ENCODE results near the gene NPAS3.

Gene NPAS3

GRCh38 chr14:33652566-33653307 lies 714.1 kb downstream of the NPAS3 start:
- H3K4me3 ChIP-seq (ENCODE audit: low read depth, low read length), result no peak overlapping the region
- no peak for TF ChIP-seq CTCF (IDR thresholded peaks at IDR 0.05; ENCODE audit: borderline replicate concordance, insufficient read depth, low read depth, low read length)

- no peak overlapping the region for H3K4me3 ChIP-seq (ENCODE audit: low read depth, low read length)
- TF ChIP-seq CTCF (IDR thresholded peaks at IDR 0.05; ENCODE audit: borderline replicate concordance, insufficient read depth, low read depth, low read length), result no peak
Measured at GRCh38 chr14:33653308-33653695, 714.6 kb downstream of the NPAS3 start.

- TF ChIP-seq CTCF (IDR thresholded peaks at IDR 0.05; ENCODE audit: borderline replicate concordance, insufficient read depth, low read depth, low read length), result no peak
- no peak overlapping the region for H3K4me3 ChIP-seq (ENCODE audit: low read depth, low read length)
Measured at GRCh38 chr14:33655421-33655820, 716.7 kb downstream of the NPAS3 start.

GRCh38 chr14:33657476-33657875 lies 718.8 kb downstream of the NPAS3 start:
- H3K4me3 ChIP-seq (ENCODE audit: low read depth, low read length), result no peak overlapping the region
- TF ChIP-seq CTCF (IDR thresholded peaks at IDR 0.05; ENCODE audit: borderline replicate concordance, insufficient read depth, low read depth, low read length), result no peak

- no peak overlapping the region for H3K4me3 ChIP-seq (ENCODE audit: low read depth, low read length)
- no peak for TF ChIP-seq CTCF (IDR thresholded peaks at IDR 0.05; ENCODE audit: borderline replicate concordance, insufficient read depth, low read depth, low read length)
Measured at GRCh38 chr14:33660248-33660647, 721.6 kb downstream of the NPAS3 start.

GRCh38 chr14:33661101-33661500 lies 722.4 kb downstream of the NPAS3 start:
- no peak overlapping the region for H3K4me3 ChIP-seq (ENCODE audit: low read depth, low read length)
- TF ChIP-seq CTCF (IDR thresholded peaks at IDR 0.05; ENCODE audit: borderline replicate concordance, insufficient read depth, low read depth, low read length), result no peak

- TF ChIP-seq CTCF (IDR thresholded peaks at IDR 0.05; ENCODE audit: borderline replicate concordance, insufficient read depth, low read depth, low read length), result no peak
- H3K4me3 ChIP-seq (ENCODE audit: low read depth, low read length), result no peak overlapping the region
Measured at GRCh38 chr14:33668066-33668465, 729.4 kb downstream of the NPAS3 start.

All from GM12875 (cell line).